GM19240 (cell line): ENCODE results near the gene PON3.

Experiments
- DNase-seq: peaks from one replicate; pipeline ENCODE4 v3.0.0; 2011; ENCODE audit warnings: low spot score; ENCODE audit not compliant: insufficient read length

The PON3 gene

DNA sequence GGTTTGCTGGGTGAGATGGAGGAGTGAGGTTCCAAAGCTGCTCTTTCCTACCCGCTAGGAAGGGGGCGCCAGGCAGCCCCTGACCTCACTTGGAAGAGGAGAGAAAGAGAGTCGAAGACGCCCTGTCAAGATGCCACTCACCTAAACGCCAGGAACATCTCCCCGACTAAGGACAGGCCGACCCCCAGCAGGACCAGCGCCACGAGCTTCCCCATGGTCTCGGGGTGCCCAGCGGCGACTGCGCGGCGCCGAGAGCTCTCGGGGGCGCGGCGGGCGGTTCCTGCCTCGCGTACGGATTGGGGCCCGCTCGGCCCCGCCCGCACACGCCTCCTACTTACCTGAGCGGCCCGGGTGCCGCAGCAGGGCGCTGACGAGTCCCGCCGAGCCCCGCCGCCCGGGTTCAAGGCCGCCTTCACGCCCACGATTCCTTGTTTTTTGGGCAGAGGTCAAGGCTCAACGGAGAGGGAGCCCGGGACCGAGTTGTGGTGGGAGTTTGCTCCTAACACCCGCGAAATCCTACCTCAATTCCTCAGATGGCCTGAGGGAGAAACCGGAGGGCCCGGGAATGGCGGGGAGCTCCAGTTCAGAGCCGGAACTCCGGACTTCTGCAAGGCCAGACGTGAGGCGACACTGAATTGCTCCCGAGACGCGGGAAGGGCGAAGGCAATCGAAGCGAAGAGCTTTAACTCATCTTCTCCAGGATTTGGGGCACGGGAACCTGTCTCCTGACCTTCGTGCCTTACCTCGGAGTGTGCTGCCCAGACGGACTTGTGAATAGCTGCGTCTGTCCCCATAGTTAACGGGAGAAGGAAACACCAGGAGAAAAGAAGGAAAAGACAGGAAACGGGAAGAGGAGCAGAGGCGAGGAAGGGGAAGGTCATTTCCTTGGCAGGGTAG is at the start of gene PON3:
PON3 (minus strand) TSS at position 240 of the 897 bp plus-strand sequence; CDS start at position 215, 25 bp downstream.
- DNase-seq: no peak

DNA sequence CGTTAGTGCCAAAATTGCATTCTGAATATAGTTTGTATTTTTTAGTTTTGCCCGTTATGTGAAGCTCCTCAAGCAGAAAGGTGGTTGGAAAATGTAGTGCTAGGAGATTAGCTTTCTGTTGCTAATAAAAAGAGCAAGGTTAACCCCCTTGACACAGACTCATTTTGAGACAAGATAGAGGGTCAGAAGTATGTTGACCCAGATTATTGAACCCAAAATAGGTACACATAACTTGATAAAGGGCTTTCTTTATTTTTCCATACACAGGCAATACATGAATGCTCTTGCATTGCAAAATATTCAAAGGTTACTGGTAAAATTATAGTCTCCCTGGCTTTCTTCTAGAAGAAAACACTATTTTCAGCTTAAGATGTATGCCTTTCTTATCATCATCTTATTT is 48.6 kb upstream of the PON3 start:
- no peak for DNase-seq

DNA sequence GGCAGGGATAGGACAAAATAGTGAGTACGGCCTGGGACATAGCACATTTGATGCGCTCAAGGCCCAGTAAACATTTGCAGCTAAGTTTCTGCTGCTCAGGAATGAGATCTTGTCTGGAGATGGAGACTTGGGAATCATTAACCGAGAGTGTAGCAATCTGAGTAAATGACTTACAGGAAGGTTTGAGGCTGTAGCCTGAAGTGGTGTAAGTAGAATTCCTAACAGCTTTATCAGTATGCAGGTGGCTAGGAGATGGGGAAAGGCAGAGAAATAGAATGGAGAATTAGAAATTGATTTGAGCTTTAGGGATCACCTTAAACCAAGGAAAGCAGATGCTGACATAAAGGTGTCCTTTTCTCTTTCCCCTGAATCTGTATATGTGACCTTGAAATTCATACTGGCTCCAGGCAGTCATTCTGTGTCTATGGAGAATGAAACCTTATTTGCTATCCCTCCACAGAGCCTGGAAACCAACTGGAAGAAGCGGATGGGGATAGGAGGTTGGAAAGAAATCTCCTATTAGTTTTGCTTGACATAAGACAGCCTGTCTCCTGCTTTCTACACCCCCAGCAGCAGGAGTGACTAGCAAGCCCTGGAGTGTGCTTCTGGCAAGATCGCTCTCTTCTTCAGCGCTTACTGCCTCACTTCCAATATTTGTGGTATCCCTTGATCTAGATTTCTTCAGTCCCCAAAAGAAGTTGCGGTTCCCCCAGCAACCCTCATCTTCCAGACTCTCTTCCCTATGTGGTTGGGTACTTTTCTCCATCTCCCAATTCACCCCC is 45.1 kb upstream of the PON3 start:
- no peak for DNase-seq

DNA sequence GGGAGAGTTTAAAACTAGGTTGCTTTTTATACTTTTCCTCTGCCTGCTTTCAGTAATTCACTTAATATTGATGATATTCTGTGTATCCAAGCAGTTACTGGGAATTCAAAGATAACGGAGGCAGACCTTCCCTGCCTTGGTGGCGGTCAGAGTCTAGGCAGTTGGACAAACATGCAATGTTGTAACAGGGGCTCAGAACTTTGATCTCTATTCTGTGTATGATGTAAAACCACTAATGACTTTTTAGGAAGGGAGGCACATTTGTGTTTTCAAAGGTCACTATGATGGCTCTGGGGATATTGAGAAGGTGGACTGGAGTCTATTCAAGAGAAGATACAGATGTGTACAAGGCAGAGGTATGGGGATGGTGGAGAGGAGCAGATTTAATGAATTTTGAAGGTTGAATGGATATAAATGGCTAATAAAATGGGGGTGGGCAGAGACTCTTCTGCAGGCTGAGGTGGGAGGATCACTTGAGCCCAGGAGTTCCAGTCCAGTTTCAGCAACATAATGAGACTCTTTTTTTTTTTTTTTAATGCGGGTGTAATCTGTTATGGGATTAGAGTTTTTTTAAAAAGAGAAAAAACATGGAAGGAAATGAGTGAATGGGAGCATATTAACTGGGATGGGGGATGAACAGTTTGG is 44.3 kb upstream of the PON3 start:
- DNase-seq: no peak

DNA sequence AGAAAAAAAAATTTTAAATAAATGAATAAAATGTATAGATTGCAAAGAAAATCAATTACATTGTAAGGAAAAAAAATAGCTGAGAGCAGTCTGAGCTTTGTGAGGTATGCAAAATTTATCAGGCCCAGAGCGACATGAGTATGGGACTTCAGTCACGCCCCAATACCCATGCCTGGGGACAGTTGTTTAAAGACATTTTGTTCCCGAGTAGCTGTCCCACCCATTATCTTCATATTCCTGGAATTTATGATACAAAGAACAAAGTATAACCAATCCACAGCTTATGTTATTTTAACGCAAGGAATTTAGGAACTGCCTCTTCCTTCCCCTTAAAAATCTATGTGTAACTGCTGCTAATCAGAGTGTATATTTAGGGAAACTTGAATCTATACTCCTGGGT is 40.2 kb upstream of the PON3 start:
- DNase-seq: no peak

DNA sequence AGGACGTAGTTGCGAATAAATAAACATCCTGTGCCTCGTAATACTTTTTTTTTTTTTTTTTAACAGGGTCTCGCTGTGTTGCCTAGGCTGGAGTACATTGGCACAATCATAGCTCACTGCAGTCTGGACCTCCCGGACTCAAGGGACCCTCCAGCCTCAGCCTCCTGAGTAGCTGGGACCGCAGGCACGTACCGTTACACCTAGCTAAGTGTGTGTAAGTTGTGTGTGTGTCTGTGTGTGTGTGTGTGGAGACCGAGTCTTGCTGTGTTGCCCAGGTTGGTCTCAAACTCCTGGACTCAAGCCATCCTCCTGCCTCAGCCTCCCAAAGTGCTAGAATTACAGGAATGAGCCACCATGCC is 39.2 kb upstream of the PON3 start:
- no peak for DNase-seq

DNA sequence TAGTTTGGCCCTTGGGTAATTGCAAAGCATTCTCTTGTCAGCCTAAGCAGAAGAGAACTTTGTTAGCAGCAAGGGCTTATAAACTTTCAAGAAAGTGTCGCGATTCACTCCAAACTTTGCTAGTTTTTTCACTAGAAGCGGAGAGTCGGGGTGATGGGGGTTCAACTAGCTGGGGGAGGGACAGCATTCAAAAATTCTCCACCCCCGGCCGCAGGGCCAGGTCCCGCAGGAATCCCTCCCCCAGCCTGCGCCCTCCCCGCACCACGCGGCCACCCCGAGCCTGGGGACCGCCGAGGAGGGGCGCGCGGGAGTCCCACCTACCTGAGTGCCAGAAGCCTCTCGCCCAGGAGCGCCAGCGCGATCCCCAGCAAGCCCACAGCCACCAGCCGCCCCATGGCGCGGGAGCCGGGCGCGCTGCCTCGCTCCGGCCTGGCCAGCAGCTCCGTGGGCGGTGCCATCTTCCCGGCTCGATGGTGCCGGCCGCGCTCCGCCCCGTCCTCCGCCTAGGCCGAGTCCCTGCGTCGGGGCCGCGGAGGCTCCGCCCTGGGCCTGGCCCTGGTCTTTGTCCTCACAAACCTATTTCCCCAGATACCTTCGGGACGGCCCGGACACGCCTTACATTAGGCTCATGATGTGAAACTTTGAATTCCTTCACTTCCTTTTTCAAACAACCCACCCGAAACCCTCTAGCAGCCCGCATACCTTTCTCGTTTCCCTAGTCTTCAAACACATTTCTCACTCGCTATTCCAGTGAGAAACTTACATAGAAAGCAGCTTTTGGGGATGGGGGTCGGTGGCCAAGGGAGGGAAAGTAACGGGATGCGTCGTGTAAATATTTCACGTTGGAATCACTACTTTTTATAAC is 38.6 kb upstream of the PON3 start, which contains the start of gene PON2:
PON2 (minus strand) TSS at position 472 of the 865 bp plus-strand sequence; CDS start at position 395, 77 bp downstream.
- DNase-seq: peak; percentile 31

DNA sequence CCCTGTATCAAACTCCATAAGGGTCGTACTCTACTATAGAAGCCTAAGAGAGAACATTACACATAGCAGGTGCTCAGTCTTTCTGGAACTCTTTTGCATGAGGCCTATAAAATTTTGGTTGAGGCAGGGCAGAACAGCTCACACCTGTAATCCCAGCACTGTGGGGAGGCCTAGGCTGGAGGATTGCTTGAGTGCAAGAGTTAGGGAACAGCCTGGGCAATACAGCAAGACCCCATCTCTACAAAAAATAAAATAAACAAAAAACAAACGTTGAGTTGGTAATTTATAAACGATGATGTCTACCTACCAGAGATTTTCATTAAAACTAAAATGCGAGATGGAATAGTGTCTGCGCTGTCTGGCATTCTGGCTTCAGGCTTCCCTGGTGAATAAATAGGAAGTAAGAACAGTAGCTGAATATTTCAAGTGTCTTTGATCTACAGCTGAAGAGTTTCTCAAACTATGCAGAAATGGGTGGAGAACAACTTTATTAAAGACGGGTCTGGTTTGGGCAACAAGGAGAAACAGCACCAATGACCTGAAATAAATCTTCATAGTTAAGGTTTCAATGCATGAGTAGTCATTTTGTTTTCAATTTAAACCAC is 37.9 kb upstream of the PON3 start:
- no peak for DNase-seq

DNA sequence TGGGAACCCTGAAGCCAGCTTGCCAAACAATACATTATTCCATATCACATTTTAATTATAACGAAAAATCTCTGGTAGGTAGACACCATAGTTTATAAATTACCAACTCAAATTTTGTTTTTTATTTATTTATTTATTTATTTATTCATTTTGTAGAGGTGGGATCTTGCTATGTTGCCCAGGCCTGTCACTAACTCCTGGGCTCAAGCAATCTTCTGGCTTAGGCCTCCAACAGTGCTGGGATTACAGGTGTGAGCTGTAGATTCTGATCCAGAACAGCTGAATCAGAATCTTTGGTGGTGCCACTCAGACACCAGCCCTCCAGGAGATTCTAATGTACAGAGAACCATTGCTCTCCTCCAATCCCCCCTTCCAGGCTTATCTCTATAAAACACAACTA is 37.0 kb upstream of the PON3 start:
- no peak for DNase-seq

DNA sequence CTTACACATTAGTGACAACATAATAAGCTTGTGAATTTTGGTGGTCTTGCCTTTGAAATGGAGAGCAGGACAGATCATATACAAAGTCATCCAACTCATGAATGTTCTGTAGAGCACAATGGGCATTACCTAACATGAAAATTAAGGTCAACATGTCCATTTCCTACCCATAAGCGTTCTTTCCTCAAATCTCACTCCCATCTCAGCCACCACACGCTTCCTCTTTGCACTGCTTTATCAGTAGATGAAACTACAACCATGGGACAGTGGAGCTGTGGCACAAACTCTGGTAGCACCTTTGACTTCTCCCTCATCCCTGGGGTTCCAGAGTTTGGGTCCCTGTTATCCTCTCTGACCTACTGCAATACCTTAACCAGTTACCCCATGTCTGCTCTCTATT is 36.4 kb upstream of the PON3 start:
- no peak for DNase-seq

DNA sequence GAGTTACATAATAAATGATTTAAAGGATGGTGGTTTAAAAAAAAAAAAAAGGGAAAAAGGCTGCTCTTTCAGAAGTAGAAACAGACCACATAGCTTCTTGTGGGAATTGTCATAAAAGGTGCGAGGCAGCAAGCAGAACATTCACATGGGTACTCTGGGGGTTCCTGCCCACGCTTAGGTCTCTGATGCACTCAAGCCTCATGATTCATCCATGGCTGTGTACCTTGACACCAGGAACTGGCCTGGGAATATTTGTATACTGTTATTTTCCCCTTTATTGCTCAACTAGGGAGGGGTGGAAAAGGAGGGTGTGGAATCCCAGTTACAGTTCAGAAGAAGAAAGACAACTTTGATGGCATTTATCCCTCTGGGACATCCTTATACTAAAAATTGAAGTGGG is 34.7 kb upstream of the PON3 start:
- DNase-seq: no peak

DNA sequence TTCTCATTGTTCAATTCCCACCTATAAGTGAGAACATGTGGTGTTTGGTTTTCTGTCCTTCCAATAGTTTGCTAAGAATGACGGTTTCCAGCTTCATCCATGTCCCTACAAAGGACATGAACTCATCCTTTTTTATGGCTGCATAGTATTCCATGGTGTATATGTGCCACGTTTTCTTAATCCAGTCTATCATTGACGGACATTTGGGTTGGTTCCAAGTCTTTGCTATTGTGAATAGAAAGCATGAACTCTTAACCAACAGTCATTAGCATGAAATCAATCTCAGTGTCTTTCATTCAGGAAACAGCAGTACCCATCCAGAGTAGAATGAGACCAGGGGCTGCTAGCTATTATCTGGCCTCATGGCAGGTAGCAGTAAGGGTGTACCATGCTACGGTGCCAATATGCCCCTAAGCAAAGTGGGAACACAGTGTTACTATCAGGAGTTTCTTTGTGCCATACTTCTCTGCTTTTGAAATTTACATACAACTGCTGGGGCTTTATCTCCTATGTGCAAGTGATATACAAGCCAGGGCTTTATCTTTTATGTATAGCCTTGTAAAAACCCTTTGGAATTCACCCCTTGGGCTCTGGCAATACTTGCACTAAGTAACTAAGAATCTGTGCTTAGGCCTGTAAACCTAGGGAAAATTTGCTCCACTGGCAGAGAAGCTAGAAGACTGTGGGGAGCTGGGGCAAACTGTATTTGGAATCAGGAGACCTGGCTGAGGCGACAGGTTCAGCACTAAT is 33.2 kb upstream of the PON3 start:
- no peak for DNase-seq

DNA sequence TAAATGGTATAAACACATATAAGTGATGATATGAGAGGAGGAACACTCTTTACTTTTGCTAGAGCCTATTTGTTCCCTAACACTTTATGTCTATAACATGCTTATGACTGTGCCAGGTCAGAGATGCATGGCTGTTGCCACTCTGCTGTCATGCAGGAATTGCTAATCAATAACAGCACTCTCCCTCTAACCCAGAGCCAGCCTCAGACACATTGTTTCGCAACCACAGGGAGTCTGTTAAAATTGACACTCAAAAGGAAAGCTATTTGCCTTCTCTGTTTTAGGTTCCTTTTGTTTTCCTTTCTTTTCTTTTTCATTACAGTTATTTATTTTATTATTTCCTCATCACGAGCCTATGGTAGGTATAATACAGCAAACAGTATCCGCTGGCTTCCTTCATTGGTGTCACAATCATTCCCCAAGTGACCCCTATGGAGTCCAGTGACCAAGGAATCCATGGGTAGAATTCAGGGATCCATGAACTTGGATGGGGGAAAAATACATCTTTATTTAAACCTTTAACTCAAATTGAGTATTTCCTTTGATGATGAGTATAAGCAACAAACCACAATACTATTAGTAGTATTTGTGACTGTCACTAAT is 31.8 kb upstream of the PON3 start:
- no peak for DNase-seq

DNA sequence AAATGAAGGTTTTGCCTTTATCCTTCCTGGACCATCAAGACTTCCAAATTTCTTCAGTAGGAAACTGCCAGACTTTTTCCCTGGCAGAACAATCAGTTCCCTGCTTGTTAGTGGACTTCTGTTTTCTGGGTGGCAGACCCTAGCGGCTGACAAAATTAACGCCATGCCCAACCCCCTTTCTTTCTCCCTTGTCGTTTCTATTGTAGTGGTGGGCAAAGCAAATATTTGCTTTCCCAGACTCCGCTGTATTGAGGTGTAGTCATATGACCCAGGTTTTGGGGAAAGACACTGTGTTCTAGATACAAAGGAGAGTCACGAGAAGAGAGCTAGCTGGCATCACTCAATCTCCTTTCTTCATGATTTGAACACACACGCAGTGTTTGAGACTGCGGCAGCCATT is 31.0 kb upstream of the PON3 start:
- DNase-seq: no peak

DNA sequence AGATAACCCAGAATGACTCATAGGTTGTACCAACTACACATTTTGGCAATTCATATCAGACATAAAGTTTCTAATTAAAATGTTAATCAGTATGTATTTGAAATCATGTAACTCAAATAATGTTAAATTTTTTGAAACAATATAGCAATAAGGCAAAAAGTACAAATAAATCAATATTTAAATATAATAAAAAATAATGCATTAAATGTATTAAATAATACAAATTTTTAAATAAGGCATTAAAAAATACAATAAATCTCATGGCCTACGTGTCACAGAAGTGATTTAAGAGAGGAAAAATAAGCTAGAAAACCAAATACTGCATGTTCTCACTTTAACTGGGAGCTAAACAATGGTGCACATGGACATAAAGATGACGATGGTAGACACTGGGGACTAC is 29.5 kb upstream of the PON3 start:
- DNase-seq: no peak

DNA sequence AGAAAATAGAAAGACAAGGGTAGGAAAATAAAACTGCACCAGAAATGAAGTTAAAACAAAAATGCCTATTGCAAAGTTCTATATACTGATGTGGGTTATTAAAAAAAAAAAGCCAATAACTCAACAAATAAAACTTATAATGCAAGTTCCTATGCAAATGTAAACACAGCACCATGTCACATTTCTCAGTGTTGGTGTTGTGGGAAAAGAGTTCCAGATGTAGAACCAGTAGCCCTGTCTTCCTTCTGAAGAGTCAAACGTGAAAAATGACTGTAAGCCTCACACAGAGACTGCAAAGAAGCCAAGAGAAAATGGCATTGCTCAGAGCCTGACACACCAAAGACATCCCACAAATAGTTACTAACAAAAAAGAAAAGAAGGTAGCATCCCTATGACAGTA is 28.5 kb upstream of the PON3 start:
- DNase-seq: no peak

DNA sequence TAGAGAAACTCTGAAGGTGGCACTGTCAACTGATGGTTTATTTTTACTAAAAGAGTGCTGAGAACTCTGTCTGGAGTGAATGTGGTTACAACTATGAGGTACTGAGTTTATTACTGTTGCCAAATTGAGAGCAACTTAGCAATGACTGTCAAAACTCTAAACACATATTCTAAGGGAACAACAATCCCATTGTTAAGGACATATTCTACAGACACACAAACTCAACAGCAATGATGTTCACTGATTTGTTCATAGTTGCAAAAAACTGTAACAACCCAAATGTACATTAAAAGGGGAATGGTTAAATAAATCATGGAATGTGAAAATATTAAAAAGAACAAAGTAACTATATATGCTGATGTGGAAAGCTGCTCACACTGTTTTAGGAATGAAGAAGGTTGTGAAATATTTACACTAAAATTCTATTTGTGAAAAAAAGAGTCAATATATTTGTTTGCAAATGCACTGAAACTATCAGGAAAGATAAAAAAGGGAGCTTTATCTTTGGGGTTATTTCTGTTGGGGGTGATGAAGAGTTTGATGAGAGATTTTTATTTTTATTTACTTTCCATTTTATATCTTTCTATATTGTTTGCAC is 25.8 kb upstream of the PON3 start:
- DNase-seq: no peak

DNA sequence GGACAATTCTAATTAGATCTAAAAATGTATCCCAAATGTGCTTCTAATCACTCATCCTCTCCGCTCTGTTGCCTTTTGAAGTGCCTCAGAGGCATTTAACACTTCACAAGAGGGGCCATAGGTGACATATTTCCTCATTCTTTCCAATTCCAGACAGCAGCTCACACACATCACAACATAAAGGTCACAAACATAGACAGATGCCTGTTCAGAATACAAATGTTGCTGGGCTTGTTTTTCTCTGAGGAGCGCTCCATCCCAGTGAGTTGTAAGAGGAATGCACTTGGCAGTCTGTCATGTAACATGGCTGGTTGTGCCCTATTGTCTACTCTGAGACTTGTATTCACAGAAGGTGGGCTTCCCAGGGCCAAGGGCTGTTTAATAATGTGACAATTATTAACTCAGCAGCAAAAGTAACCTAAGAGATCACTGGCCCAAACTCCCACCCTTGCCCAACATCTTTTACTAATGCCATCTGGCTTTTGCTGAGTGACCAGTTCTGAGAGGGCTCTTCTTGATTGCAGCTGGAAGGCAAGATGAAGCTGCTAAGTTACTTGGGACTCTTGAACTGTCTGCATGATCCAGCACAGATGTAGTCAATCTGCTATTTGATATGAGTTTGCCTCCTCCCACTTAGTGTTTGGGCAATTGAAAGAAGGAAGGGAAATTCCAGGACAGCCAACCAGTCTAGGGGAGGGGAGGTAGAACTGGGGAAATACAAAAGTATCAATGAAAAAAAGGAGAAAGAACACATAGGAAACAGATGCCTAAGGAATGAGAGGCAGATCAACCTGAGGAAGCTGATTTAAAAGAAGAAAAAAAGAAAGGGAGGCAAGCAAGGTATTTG is 25.0 kb upstream of the PON3 start:
- DNase-seq: no peak
